HCT116 (cell line): ENCODE data around the gene KIF26B. TPM values are rescaled to one million over a fixed set of nuclear protein-coding genes. Genes with fewer than 3 reads are reported as not detected.

Experiments used
- ATAC-seq: fragments of 200-7000 bp; cut with Tn5 transposase; 2 replicates; pipeline ENCODE4 v1.9.1; 2020; ENCODE audit warnings: mild to moderate bottlenecking, moderate library complexity
- BruUV-seq: library from RNA; stranded (reverse); fragments of 400-500 nt; replicated peaks from 2 replicates; lab custom pipeline; 2021; lab: Mats Ljungman, UMichigan
- CTCF ChIA-PET: fragments of 300-600 bp; sonication (Branson Sonifier 250); formaldehyde crosslinking; loops from one replicate; lab custom pipeline; 2021; ENCODE audit warnings: antibody characterized with exemption; lab: Charles Lee
- POLR2A ChIA-PET: fragments of 300-600, 350-600 bp; sonication (Branson Sonifier 250); formaldehyde crosslinking; loops from one replicate; lab custom pipeline; 2021; ENCODE audit warnings: antibody characterized with exemption; lab: Charles Lee
- RAD21 ChIA-PET, 2 experiments: fragments of 300-600 bp; sonication (Branson Sonifier 250); formaldehyde crosslinking; loops; one replicate each; lab custom pipeline; 2023; ENCODE audit warnings: low total read pairs in 2 of 2; ENCODE audit not compliant: uncharacterized antibody in 2 of 2, unreplicated experiment in 2 of 2, low non-redundant PET in 1 of 2; lab: Charles Lee
- DNase-seq: peaks from one replicate; pipeline ENCODE4 v3.0.0-alpha.2; 2010; ENCODE audit warnings: low read depth, low spot score
- H2AFZ ChIP-seq: fragments of 200-600 bp; shearing (Covaris generic), sonication (generic); 2 replicates; pipeline ENCODE4 v1.6.1; 2017; ENCODE audit warnings: low read depth, mixed run types, mixed read lengths, antibody characterized with exemption, low read length; ENCODE audit not compliant: poor library complexity, severe bottlenecking
- H3K27ac ChIP-seq: 2 replicates; pipeline ENCODE4 v1.5.1; 2012; ENCODE audit warnings: low read depth, low read length
- H3K27me3 ChIP-seq: fragments of 200-600 bp; sonication (generic); 2 replicates; pipeline ENCODE4 v1.6.1; 2016; ENCODE audit warnings: mixed run types, low read length, mixed read lengths; ENCODE audit not compliant: insufficient read depth
- H3K36me3 ChIP-seq, 2 experiments: fragments of 200-500 bp in 1 of 2; fragments of 200-600 bp in 1 of 2; sonication (Bioruptor generic) in 1 of 2; sonication (generic) in 1 of 2; 2 replicates each; pipeline versions ENCODE4 v1.5.1 to v1.6.1; 2014 to 2016; ENCODE audit warnings: low read length in 2 of 2, inconsistent platforms in 1 of 2, mixed read lengths in 1 of 2, mixed run types in 1 of 2; ENCODE audit not compliant: insufficient read depth in 2 of 2, control insufficient read depth in 1 of 2
- H3K4me1 ChIP-seq, 2 experiments: fragments of 200-600 bp in 1 of 2; sonication (generic) in 1 of 2; 2 replicates each; pipeline versions ENCODE4 v1.5.1 to v1.6.1; 2012 to 2017; ENCODE audit warnings: low read length in 2 of 2, inconsistent platforms in 1 of 2, mild to moderate bottlenecking in 1 of 2, mixed read lengths in 1 of 2, mixed run types in 1 of 2, moderate library complexity in 1 of 2; ENCODE audit not compliant: insufficient read depth in 2 of 2, control insufficient read depth in 1 of 2
- H3K4me2 ChIP-seq: fragments of 200-600 bp; sonication (generic); 2 replicates; pipeline ENCODE4 v1.6.1; 2017; ENCODE audit warnings: mixed run types, low read length, mixed read lengths
- H3K4me3 ChIP-seq, 2 experiments: fragments of 200-600 bp in 1 of 2; sonication (generic) in 1 of 2; replicated peaks in 1 of 2; 2 replicates each; pipeline ENCODE4 v1.5.1; 2011 to 2016; ENCODE audit warnings: low read length in 2 of 2, control low read depth in 1 of 2, low read depth in 1 of 2, mild to moderate bottlenecking in 1 of 2, mixed read lengths in 1 of 2, mixed run types in 1 of 2
- H3K79me2 ChIP-seq: fragments of 200-600 bp; sonication (generic); 2 replicates; pipeline ENCODE4 v1.6.1; 2017; ENCODE audit warnings: mild to moderate bottlenecking, mixed run types, low read length, moderate library complexity, mixed read lengths; ENCODE audit not compliant: insufficient read depth
- H3K9ac ChIP-seq: fragments of 200-600 bp; sonication (generic); 2 replicates; pipeline ENCODE4 v1.6.1; 2016; ENCODE audit warnings: low read length, mixed read lengths
- H3K9me2 ChIP-seq: fragments of 200-600 bp; sonication (generic), shearing (Covaris generic); 2 replicates; pipeline ENCODE4 v1.6.1; 2017; ENCODE audit warnings: mixed run types, mild to moderate bottlenecking, moderate library complexity; ENCODE audit not compliant: insufficient read depth
- H3K9me3 ChIP-seq, 2 experiments: fragments of 200-500 bp in 1 of 2; fragments of 200-600 bp in 1 of 2; sonication (Bioruptor generic) in 1 of 2; sonication (generic) in 1 of 2; 2 replicates each; pipeline ENCODE4 v1.6.1; 2014 to 2017; ENCODE audit warnings: low read length in 2 of 2, mixed read lengths in 2 of 2, inconsistent platforms in 1 of 2, low read depth in 1 of 2, mild to moderate bottlenecking in 1 of 2, mixed run types in 1 of 2, moderate library complexity in 1 of 2; ENCODE audit not compliant: control insufficient read depth in 1 of 2, insufficient read depth in 1 of 2
- H4K20me1 ChIP-seq: fragments of 200-600 bp; sonication (generic), shearing (Covaris generic); 2 replicates; pipeline ENCODE4 v1.6.1; 2017; ENCODE audit warnings: mixed run types, mild to moderate bottlenecking, moderate library complexity; ENCODE audit not compliant: insufficient read depth
- CBX3 ChIP-seq: IDR thresholded peaks from 2 replicates; pipeline ENCODE4 v1.6.1; 2012; ENCODE audit warnings: low read depth
- CEBPB ChIP-seq: IDR thresholded peaks from 2 replicates; pipeline ENCODE4 v1.6.1; 2012; ENCODE audit warnings: low read depth
- EGR1 ChIP-seq: IDR thresholded peaks from 2 replicates; pipeline ENCODE4 v1.6.1; 2012; ENCODE audit warnings: low read depth
- ELF1 ChIP-seq: IDR thresholded peaks from 2 replicates; pipeline ENCODE4 v1.6.1; 2012; ENCODE audit warnings: low read depth, borderline replicate concordance
- EZH2 ChIP-seq: fragments of 200-600 bp; sonication (generic); IDR thresholded peaks from 2 replicates; pipeline ENCODE4 v1.6.1; 2017; ENCODE audit warnings: antibody characterized with exemption, mixed run types
- EZH2phosphoT487 ChIP-seq: fragments of 200-600 bp; IDR thresholded peaks from 2 replicates; pipeline ENCODE4 v1.6.1; 2018; ENCODE audit warnings: antibody characterized with exemption, borderline replicate concordance
- JUND ChIP-seq: IDR thresholded peaks from 2 replicates; pipeline ENCODE4 v1.6.1; 2012
- RAD21 ChIP-seq: IDR thresholded peaks from 2 replicates; pipeline ENCODE4 v1.6.1; 2012; ENCODE audit warnings: low read depth, mild to moderate bottlenecking
- SRF ChIP-seq: IDR thresholded peaks from 2 replicates; pipeline ENCODE4 v1.6.1; 2012; ENCODE audit warnings: low read depth
- TCF7L2 ChIP-seq: IDR thresholded peaks from 2 replicates; pipeline ENCODE4 v1.7.0; 2011; ENCODE audit warnings: borderline replicate concordance, inconsistent platforms; ENCODE audit not compliant: insufficient read depth, insufficient read length; ENCODE audit errors: extremely low read depth
- intact Hi-C: fragments of 100-400 bp; cut with micrococcal nuclease; formaldehyde crosslinking; loops from 2 replicates; pipeline ENCODE4 v1.10.0; 2022
- total RNA-seq: library from RNA; stranded (reverse); gene quantifications from one replicate; pipeline ENCODE4 v1.2.1, GENCODE V29; 2021; ENCODE audit not compliant: unreplicated experiment
- TF ChIP-seq, protein P1 (sequence below): IDR thresholded peaks from 2 replicates; pipeline ENCODE4 v1.6.1; 2012
- TF ChIP-seq, protein P2 (sequence below): IDR thresholded peaks from 2 replicates; pipeline ENCODE4 v1.6.1; 2011; ENCODE audit warnings: mild to moderate bottlenecking, low read length, moderate library complexity; ENCODE audit not compliant: insufficient replicate concordance; ENCODE audit errors: extremely low read depth
- TF ChIP-seq, protein P3 (sequence below): IDR thresholded peaks from 2 replicates; pipeline ENCODE4 v1.6.1; 2012
- TF ChIP-seq, protein P4 (sequence below), 3 experiments: fragments of 200-600 bp in 1 of 3; sonication (generic) in 1 of 3; IDR thresholded peaks in 2 of 3; conservative IDR thresholded peaks in 1 of 3; 2 replicates each; pipeline ENCODE4 v1.5.1; 2012 to 2017; ENCODE audit warnings: low read depth in 2 of 3, low read length in 2 of 3, antibody characterized with exemption in 1 of 3, borderline replicate concordance in 1 of 3, control low read depth in 1 of 3, mild to moderate bottlenecking in 1 of 3, mixed read lengths in 1 of 3, mixed run types in 1 of 3, moderate library complexity in 1 of 3; ENCODE audit not compliant: insufficient read depth in 1 of 3
- TF ChIP-seq, protein P5 (sequence below): IDR thresholded peaks from 2 replicates; pipeline ENCODE4 v1.6.1; 2012; ENCODE audit warnings: low read depth

KIF26B gene
- total RNA-seq, 1 experiment from 2014 or later: 0.49 TPM

DNA sequence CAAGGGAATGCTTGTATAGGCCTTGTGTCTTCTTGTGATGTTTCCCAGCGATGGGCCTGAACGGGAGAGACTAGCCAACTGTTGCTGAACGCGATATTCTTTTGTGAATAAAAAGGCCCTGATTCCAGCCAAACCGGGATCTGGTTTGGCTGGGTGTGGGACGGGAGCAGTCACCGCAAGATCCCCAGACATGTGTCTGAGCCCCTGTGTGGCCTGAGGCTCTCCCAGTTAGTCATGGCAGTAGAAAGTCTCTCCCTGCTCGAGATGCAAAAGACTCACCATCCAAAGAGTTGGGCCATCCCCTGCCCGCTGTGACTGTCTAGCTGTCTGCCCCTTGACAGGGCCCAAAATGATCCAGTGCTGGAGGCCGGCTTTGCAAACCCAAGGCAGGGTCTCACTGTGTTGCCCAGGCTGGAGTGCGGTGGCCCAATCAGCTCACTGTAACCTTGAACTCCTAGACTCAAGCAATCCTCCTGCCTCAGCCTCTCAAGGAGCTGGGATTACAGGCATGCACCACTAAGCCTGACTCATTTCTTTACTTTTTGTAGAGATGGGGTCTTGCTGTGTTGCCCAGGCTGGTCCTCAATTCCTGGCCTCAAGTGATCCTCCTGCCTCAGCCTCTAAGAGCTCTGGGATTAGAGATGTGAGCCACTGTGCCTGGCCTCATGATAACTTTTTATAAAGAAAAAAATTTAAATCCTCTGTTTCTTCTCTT is 56.4 kb downstream of the KIF26B start:
- Histone ChIP-seq H3K27ac (no peak overlapping the region), H3K9ac (no peak overlapping the region)

More for the DNA sequence above, 56.4 kb downstream of the KIF26B start:
- no peak for TF ChIP-seq RAD21
- no peak for TF ChIP-seq CEBPB
- TF ChIP-seq, protein P1, sequence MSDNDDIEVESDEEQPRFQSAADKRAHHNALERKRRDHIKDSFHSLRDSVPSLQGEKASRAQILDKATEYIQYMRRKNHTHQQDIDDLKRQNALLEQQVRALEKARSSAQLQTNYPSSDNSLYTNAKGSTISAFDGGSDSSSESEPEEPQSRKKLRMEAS: no peak
- no peak for TF ChIP-seq EZH2phosphoT487
- TF ChIP-seq, protein P2, sequence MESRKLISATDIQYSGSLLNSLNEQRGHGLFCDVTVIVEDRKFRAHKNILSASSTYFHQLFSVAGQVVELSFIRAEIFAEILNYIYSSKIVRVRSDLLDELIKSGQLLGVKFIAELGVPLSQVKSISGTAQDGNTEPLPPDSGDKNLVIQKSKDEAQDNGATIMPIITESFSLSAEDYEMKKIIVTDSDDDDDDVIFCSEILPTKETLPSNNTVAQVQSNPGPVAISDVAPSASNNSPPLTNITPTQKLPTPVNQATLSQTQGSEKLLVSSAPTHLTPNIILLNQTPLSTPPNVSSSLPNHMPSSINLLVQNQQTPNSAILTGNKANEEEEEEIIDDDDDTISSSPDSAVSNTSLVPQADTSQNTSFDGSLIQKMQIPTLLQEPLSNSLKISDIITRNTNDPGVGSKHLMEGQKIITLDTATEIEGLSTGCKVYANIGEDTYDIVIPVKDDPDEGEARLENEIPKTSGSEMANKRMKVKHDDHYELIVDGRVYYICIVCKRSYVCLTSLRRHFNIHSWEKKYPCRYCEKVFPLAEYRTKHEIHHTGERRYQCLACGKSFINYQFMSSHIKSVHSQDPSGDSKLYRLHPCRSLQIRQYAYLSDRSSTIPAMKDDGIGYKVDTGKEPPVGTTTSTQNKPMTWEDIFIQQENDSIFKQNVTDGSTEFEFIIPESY: no peak
- TF ChIP-seq SRF: no peak
- TF ChIP-seq JUND: no peak
- TF ChIP-seq, protein P3, sequence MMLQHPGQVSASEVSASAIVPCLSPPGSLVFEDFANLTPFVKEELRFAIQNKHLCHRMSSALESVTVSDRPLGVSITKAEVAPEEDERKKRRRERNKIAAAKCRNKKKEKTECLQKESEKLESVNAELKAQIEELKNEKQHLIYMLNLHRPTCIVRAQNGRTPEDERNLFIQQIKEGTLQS: no peak
- TF ChIP-seq TCF7L2: no peak
- TF ChIP-seq, protein P4, sequence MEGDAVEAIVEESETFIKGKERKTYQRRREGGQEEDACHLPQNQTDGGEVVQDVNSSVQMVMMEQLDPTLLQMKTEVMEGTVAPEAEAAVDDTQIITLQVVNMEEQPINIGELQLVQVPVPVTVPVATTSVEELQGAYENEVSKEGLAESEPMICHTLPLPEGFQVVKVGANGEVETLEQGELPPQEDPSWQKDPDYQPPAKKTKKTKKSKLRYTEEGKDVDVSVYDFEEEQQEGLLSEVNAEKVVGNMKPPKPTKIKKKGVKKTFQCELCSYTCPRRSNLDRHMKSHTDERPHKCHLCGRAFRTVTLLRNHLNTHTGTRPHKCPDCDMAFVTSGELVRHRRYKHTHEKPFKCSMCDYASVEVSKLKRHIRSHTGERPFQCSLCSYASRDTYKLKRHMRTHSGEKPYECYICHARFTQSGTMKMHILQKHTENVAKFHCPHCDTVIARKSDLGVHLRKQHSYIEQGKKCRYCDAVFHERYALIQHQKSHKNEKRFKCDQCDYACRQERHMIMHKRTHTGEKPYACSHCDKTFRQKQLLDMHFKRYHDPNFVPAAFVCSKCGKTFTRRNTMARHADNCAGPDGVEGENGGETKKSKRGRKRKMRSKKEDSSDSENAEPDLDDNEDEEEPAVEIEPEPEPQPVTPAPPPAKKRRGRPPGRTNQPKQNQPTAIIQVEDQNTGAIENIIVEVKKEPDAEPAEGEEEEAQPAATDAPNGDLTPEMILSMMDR (IDR thresholded peaks at IDR 0.05 in 2 of 3, conservative IDR thresholded peaks at IDR 0.05 in 1 of 3; ENCODE audit: borderline replicate concordance in 1 of 3, insufficient read depth in 1 of 3, low read depth in 2 of 3, low read length in 2 of 3): no peak
- no peak for TF ChIP-seq CBX3
- TF ChIP-seq ELF1: no peak
- no peak for TF ChIP-seq EGR1
- TF ChIP-seq EZH2: no peak
- TF ChIP-seq, protein P5, sequence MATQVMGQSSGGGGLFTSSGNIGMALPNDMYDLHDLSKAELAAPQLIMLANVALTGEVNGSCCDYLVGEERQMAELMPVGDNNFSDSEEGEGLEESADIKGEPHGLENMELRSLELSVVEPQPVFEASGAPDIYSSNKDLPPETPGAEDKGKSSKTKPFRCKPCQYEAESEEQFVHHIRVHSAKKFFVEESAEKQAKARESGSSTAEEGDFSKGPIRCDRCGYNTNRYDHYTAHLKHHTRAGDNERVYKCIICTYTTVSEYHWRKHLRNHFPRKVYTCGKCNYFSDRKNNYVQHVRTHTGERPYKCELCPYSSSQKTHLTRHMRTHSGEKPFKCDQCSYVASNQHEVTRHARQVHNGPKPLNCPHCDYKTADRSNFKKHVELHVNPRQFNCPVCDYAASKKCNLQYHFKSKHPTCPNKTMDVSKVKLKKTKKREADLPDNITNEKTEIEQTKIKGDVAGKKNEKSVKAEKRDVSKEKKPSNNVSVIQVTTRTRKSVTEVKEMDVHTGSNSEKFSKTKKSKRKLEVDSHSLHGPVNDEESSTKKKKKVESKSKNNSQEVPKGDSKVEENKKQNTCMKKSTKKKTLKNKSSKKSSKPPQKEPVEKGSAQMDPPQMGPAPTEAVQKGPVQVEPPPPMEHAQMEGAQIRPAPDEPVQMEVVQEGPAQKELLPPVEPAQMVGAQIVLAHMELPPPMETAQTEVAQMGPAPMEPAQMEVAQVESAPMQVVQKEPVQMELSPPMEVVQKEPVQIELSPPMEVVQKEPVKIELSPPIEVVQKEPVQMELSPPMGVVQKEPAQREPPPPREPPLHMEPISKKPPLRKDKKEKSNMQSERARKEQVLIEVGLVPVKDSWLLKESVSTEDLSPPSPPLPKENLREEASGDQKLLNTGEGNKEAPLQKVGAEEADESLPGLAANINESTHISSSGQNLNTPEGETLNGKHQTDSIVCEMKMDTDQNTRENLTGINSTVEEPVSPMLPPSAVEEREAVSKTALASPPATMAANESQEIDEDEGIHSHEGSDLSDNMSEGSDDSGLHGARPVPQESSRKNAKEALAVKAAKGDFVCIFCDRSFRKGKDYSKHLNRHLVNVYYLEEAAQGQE: no peak
- TF ChIP-seq, all 23 proteins: peak for 0
- H3K4me3 ChIP-seq: no peak overlapping the region
- POLR2A ChIA-PET: no interaction called here
- H3K4me2 ChIP-seq: no peak overlapping the region
- CTCF ChIA-PET: no interaction called here
- H4K20me1 ChIP-seq: no peaks in the 10 kb centered on the region
- peaks cover 4 to 10% of the 10 kb centered on the region in 2 experiments; a peak in 2 of 4 replicates for H3K9me3 ChIP-seq
- intact Hi-C loops: no loop called here
- no peaks in the 10 kb centered on the region for H3K79me2 ChIP-seq
- ATAC-seq (no peak), DNase-seq (no peak)
- H3K36me3 ChIP-seq: no peaks in the 10 kb centered on the region
- no peaks in the 10 kb centered on the region for H3K4me1 ChIP-seq
- no peaks in the 10 kb centered on the region for H3K27me3 ChIP-seq
- RAD21 ChIA-PET: no interaction called here
- H2AFZ ChIP-seq: no peak overlapping the region
- no peaks in the 10 kb centered on the region for H3K9me2 ChIP-seq
- BruUV-seq: no TSS peak
